ENCODE results near the gene GPR149.
A peak's percentile ranks its signal among the peaks of the same experiment; 100 is the strongest.

The GPR149 gene

DNA sequence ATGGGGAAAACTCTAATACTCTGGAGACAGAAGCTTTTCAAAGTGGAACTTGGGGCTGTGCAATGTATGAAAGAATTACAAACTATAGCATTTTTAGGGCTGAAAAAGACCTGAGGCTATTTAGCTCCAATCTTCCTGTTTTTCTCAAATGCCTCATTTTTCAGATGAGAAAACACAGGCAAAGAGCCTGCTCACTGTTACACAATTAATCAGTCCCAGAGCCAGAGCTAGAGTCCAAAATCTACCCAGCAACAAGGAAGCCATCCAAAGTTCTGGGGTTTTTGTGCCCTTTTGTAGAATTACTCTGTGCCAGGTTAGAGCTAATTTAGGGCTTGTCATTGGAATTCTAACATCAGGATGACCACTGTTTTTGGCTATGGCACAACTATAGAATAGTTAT is 45.5 kb downstream of the GPR149 start:
- H3K9me3 Mint-ChIP-seq, result no peaks in the 10 kb centered on the region
- ATAC-seq (no peak), DNase-seq (ENCODE audit: low spot score in 2 of 2) (no peak)
- no peak overlapping the region for H3K4me3 Mint-ChIP-seq
- H3K27ac Mint-ChIP-seq, result no peak overlapping the region
- no peaks in the 10 kb centered on the region for H3K36me3 Mint-ChIP-seq
- H3K4me1 Mint-ChIP-seq, result no peaks in the 10 kb centered on the region

DNA sequence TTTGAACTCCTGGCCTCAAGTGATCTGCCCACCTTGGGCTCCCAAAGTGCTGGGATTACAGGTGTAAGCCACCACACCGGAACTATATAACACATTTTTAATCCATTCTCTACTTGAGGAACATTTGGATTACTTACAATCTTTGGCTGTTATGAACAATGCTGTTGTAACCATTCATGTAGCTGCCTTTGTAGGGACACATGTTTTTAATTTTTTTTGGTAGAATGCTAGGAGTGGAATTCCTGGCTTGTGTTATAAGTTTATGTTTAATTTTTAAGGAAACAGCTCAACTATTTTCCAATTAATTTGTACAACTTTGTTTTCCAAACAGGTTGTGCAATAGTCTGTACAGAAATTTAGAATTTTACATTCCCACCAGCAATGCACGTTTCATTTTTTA is 51.7 kb downstream of the GPR149 start:
- ATAC-seq (no peak), DNase-seq (ENCODE audit: low spot score in 2 of 2) (no peak)
- H3K36me3 Mint-ChIP-seq, result no peaks in the 10 kb centered on the region
- H3K4me3 Mint-ChIP-seq, result no peak overlapping the region
- no peaks in the 10 kb centered on the region for H3K4me1 Mint-ChIP-seq
- H3K9me3 Mint-ChIP-seq, result no peaks in the 10 kb centered on the region
- H3K27ac Mint-ChIP-seq, result no peak overlapping the region

DNA sequence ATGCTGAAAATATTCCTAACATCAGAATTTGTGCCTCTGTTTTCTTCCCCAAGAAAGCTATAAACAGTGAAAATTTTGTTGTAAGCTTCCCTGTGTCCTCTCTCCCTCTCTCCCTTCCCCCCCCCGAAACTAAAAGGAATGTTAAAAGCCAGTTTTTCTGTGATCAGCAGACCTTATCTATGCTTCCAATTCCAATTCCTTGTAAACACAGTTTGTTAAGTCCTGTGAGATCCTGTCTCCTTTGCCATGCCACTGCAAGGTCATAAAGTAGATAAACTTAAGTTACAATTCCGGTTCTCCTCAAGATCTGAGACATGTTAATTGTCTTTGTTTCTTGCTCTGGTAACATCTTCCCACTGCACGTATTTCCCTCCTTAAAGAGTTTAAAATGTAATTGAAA is 62.8 kb downstream of the GPR149 start:
- no peak for ATAC-seq
- H3K36me3 Mint-ChIP-seq, result no peaks in the 10 kb centered on the region
- H3K4me3 Mint-ChIP-seq, result no peak overlapping the region
- H3K4me1 Mint-ChIP-seq, result no peaks in the 10 kb centered on the region
- no peak for DNase-seq (ENCODE audit: low spot score in 2 of 2)
- no peak overlapping the region for H3K27ac Mint-ChIP-seq
- no peaks in the 10 kb centered on the region for H3K9me3 Mint-ChIP-seq

DNA sequence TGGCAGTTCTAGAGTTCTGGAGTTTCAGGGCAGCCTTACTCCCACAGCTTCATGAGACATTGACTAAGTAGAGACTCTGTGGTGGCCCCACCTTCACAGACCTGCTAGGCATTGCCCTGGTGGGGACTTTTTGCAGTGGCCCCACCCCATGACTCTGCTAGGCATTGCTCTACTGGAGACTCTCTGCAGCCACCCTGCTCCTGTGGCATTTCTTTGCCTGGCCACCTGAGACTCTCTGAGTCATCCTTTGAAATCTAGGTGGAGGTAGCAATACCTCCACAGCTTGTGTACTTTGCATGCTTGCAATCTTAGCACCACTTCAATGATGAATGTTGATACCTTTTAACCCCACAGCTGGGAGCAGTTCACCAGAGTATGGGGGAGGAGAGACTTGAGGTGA is 65.1 kb downstream of the GPR149 start:
- Mint-ChIP-seq H3K4me3 (no peak overlapping the region), H3K27ac (no peak overlapping the region), H3K9me3 (no peaks in the 10 kb centered on the region), H3K36me3 (no peaks in the 10 kb centered on the region), H3K4me1 (no peaks in the 10 kb centered on the region)
- DNase-seq (ENCODE audit: low spot score in 2 of 2) (no peak), ATAC-seq (peak; percentile 42)

DNA sequence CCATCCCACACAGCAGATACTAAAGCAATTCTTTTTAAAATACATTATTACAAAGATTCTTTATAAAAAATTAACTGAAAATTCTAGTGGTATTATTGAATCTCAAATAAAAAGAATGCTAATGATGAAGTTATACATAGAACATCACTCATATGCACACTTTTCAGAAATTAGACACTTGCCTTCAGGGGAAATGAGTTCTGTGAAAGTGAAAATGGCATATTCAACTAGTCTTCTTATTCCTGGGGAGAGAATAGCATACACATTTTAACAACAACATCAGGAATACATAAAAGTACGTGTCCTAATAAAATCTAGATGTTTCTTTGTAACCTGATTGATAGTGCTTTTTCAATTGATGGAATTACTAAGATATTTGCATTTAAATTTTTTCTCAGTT is 68.9 kb downstream of the GPR149 start:
- Mint-ChIP-seq H3K9me3 (no peaks in the 10 kb centered on the region), H3K36me3 (no peaks in the 10 kb centered on the region), H3K4me1 (no peaks in the 10 kb centered on the region), H3K27ac (no peak overlapping the region), H3K4me3 (no peak overlapping the region)
- ATAC-seq (no peak), DNase-seq (ENCODE audit: low spot score in 2 of 2) (no peak)

DNA sequence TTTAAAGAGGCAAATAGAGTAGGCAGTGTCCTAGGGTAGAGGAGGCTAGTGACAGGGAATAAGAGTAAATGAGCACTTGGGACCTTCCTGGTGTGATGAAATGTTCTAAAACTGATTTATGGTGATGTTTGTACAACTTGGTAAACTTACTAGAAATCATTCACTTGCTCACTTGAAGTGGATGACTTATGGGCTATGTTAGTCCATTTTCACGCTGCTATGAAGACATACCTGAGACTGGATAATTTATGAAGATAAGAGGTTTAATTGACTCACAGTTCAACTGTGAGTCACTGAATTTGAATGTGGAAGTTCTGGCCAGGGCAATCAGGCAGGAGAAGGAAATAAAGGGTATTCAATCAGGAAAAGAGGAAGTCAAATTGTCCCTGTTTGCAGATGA is 74.0 kb downstream of the GPR149 start:
- Mint-ChIP-seq H3K4me3 (no peak overlapping the region), H3K9me3 (no peaks in the 10 kb centered on the region), H3K27ac (no peak overlapping the region), H3K36me3 (no peaks in the 10 kb centered on the region), H3K4me1 (no peaks in the 10 kb centered on the region)
- ATAC-seq, result no peak
- no peak for DNase-seq (ENCODE audit: low spot score in 2 of 2)

DNA sequence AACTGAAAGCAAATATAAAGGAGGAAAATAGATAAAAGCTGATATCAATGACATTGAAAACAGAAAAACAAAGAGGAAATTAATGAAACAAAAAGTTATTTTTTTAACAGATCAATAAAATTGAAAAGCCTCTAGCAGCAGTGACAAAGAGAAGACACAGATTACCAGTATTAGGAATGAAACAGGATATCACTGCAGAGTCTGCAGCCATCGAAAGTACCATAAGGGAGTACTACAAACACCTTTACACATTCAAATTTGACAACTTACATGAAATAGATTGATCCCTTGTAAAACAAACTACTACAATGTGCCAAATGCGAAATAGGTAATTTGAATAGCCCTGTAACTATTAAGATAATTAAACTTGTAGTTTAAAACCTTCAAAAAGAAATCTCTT is 80.8 kb downstream of the GPR149 start:
- DNase-seq (ENCODE audit: low spot score in 2 of 2) (no peak), ATAC-seq (no peak)
- Mint-ChIP-seq H3K27ac (no peak overlapping the region), H3K4me3 (no peak overlapping the region), H3K36me3 (no peaks in the 10 kb centered on the region), H3K9me3 (no peaks in the 10 kb centered on the region), H3K4me1 (no peaks in the 10 kb centered on the region)

DNA sequence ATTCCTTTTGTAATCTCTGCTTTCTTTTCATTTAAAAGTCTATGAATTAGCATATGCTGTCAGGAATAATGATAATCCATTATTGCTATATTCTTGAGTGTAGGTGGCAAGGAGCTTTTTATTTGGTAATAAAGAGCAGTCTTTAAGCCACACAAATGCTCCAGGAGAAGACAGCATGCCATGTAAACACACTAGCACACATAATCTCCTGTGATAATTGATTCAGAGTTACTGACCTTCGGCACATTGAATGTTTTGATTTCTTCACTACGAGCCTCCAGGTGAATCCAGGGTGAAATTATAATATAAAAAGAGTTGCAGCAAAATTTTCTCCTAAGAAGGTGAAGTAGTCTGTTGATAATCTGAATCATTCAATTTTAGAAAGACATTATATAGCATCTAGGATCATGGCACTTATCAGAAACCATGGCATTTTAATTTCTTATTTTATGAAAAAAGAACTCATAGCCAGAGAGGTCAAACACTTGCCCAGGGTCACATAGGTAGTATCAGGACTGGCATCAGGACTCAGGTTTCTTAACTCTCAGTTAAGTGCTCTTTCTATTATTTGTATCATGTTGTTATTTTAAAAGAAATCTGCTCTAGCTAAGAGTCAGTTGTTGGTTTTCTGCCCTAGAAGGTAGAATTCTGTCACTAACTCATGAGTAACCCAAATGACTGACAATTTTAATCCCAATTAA is 84.4 kb downstream of the GPR149 start:
- Mint-ChIP-seq H3K4me3 (no peak overlapping the region), H3K9me3 (no peaks in the 10 kb centered on the region), H3K27ac (no peak overlapping the region), H3K36me3 (no peaks in the 10 kb centered on the region), H3K4me1 (no peaks in the 10 kb centered on the region)
- DNase-seq (ENCODE audit: low spot score in 2 of 2) (no peak), ATAC-seq (no peak)

DNA sequence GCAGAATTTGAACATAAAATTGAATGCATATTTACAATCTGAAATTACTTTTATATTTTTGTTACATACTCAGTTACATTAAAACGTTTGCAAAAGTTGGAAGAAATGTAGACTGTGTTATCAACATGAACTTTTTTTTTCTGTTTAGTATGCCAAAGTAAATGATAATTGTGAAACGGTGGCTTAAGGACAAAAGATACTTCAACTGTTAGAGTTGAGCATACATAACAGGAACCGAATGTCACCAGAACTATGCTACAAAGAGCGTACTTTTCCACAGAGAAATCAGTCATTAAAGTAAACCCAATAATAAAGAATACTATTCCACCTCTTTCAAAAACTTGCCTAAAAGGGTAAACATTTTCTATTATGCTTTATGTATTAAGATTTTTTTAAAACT is 91.4 kb downstream of the GPR149 start:
- H3K36me3 Mint-ChIP-seq, result no peaks in the 10 kb centered on the region
- H3K9me3 Mint-ChIP-seq, result no peaks in the 10 kb centered on the region
- no peak overlapping the region for H3K4me3 Mint-ChIP-seq
- H3K4me1 Mint-ChIP-seq, result no peaks in the 10 kb centered on the region
- DNase-seq (ENCODE audit: low spot score in 2 of 2), result no peak
- no peak overlapping the region for H3K27ac Mint-ChIP-seq
- no peak for ATAC-seq

DNA sequence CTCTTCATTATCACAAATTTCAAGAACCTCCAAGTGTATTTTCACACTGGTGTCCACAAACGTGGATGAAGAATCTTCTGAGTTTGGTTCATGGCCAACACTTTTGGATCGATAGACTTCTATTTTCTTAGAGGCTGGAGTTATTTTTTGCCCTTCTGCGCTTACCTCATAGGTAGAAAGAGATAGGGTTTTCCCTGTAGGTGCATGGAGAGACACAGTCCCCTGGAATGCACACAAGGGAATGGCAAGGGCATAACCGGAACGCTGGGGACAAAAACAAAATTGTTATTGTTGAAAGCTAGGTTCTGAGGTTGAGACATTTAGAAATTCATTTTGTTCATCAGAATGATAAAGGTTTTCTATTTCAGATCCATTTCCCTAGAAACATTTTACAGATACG is 92.0 kb downstream of the GPR149 start:
- Mint-ChIP-seq H3K4me1 (no peaks in the 10 kb centered on the region), H3K9me3 (no peaks in the 10 kb centered on the region), H3K27ac (no peak overlapping the region), H3K4me3 (no peak overlapping the region), H3K36me3 (no peaks in the 10 kb centered on the region)
- no peak for DNase-seq (ENCODE audit: low spot score in 2 of 2)
- ATAC-seq, result no peak

DNA sequence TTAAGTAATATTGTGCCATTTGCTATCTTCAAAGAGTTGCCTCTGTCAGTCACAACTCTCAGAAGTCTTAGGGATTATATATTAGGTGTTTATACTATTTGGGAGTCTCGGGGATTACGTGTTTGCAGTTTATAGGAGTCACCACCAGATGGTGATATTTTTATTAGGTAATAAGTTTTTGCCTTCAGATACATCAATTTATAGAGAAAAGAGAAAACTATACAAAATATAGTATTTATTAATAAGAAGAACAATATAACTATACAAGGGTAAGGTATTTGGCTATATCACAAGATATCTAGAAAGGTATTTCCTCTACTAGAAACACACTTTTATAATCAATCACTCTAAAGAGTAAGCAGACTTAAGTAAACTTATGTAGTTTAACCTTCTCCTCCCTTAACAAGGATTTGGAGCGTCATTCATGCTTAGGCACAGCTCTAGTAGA is 95.0 kb downstream of the GPR149 start:
- no peak for DNase-seq (ENCODE audit: low spot score in 2 of 2)

DNA sequence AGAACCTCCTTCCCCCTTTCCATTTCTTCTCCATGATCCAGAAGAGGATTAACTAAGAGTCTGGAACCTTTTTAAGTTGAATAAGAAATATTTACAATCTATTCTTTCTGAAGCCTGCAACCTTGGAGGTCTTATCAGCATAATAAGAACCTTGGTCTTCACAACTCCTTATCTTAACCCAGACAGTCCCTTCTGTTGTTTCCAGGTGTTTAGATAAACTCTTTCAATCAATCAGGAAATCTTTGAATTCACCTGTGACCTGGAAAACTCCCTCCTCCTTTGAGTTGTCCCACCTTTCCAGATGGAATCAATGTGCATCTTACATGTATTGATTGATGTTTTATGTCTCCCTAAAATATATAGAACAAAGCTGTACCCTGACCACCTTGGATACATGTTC is 102.1 kb downstream of the GPR149 start:
- Mint-ChIP-seq H3K4me1 (peaks cover 8% of the 10 kb centered on the region), H3K9me3 (no peaks in the 10 kb centered on the region), H3K36me3 (peaks cover 13% of the 10 kb centered on the region), H3K27ac (no peak overlapping the region), H3K4me3 (no peak overlapping the region)
- no peak for DNase-seq (ENCODE audit: low spot score in 2 of 2)
- no peak for ATAC-seq

More for the DNA sequence above, 95.0 kb downstream of the GPR149 start:
- ATAC-seq, result no peak
- no peak overlapping the region for H3K27ac Mint-ChIP-seq
- H3K9me3 Mint-ChIP-seq, result no peaks in the 10 kb centered on the region
- no peak overlapping the region for H3K4me3 Mint-ChIP-seq
- H3K4me1 Mint-ChIP-seq, result no peaks in the 10 kb centered on the region
- H3K36me3 Mint-ChIP-seq, result no peaks in the 10 kb centered on the region

DNA sequence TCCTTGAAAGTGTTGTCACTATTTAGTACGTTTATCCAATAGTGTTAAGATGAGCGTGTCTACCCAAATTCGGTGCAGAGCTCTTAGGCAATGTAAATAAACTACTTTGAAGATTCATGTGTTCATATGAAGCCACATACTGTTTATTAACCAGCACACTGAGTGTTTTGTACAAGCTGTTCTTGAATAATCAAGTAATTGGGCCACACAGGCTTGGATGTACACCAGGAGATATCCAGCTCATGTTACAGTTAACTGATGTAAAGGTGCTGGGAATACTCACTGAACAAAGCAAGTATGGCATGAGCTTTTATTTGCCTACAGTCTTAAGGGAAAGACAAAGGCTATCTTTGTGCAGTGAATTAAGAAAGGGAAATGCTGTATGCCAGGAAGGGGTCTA is 105.1 kb downstream of the GPR149 start:
- ATAC-seq, result no peak
- Mint-ChIP-seq H3K9me3 (no peaks in the 10 kb centered on the region), H3K4me1 (peaks cover 8% of the 10 kb centered on the region), H3K36me3 (peaks cover 24% of the 10 kb centered on the region), H3K4me3 (no peak overlapping the region), H3K27ac (peak overlapping the region; percentile 99)
- DNase-seq (ENCODE audit: low spot score in 2 of 2), result no peak

DNA sequence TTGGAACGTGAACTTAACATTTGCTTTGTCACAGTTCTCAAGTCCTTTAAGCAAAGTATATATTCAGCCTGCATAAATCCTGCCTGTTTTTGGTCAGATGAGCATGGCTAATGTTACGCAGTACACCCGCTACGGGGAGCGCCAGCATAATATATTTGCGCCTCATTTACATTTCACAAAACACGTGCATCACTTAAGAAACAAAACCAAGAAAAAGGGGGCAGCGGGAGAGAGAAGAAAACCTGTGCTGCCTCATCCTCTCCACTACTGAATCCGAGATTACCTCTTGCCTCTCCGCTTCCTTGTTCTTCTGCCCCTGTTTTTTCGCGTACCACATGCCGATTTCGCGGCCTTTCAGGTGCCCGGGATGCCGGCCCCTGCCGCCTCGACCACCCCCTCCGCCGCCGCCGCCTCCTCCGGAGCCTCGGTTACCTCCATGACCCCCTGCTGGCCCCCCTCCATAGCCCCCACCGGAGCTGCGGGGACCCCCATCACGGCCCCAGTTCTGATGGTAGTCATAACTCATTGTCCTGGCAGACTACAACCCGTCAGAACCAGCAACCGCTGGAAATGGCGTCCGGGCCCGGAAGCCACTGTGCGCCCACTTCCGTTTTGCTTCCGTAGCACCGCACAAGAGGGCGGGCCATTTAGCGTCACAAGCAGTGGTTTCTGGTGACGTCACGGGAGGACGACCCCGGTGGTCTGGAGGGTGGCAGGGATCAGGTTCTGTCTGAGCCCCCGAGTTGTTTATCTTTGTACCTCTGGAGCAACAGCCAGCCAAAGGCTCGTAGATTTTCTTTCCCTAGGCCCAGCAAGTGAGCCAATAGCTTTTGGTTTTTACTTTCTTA is 105.9 kb downstream of the GPR149 start, which contains the start of gene DHX36:
Gene DHX36 (minus strand): TSS at position 597 of the 848 bp plus-strand sequence. CDS start 71 bp downstream, at position 526.
- peaks cover 8% of the 10 kb centered on the region for H3K4me1 Mint-ChIP-seq
- ATAC-seq, result peak; percentile 96
- H3K27ac Mint-ChIP-seq, result peak within 1 kb of the TSS; percentile 99
- H3K36me3 Mint-ChIP-seq, result peaks cover 24% of the 10 kb centered on the region
- DNase-seq (ENCODE audit: low spot score in 2 of 2), result peak; percentile 74 to 94
- H3K4me3 Mint-ChIP-seq, result no peak within 1 kb of the TSS
- no peaks in the 10 kb centered on the region for H3K9me3 Mint-ChIP-seq

DNA sequence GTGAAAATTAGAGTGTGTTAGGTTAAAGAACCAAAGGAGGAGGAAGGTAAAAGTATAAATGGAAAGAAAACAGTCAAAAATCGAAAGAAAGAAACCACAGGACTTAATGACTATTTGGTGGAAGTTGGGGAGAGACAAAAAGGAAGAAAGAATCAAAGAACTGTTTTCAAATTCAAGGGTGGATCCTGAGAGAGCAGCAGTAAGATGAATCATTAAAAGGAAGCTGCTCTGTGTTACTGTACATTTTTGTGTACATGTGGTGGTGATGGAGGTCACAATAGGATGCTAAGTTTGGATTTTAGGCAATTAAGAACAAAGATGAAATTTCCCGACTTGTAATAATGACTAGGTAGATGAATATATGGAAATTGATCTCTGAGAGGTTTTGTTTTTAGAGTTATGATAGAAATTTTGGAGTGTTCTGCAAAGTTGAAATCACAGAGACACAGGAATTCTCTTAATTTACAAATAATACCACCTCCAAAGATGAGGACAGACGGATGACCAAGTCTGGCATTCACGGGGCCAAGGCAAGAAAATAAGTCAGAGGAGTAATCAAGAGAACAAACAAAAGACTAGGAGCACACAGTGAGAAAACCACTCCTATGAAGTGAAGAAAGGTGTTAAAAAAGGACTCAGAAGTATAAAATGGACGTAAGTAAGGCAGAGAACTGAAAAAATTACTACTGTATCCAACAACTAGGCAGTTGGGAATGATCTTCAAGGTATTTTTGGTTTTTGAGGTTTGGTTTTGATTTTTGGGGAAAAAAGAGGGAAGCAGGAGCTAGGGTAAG is 112.8 kb downstream of the GPR149 start:
- Mint-ChIP-seq H3K36me3 (peaks cover 59% of the 10 kb centered on the region), H3K4me3 (peak overlapping the region; percentile 9), H3K4me1 (no peaks in the 10 kb centered on the region), H3K27ac (peak overlapping the region; percentile 59), H3K9me3 (no peaks in the 10 kb centered on the region)
- ATAC-seq (peak; percentile 75), DNase-seq (ENCODE audit: low spot score in 2 of 2) (no peak)

Data from stimulated activated effector memory CD8-positive, alpha-beta T cell treated with anti-CD3 and anti-CD28 coated beads, Interleukin-12 subunit alpha, Interleukin-12 subunit beta, amount 100 ng/mL, for 72 hours (primary cell).